Stimulated activated CD8-positive, alpha-beta memory T cell treated with anti-CD3 and anti-CD28 coated beads, Interleukin-7, amount 100 ng/mL, for 1 hour (primary cell): ENCODE results near the gene SREK1.
"Not testable (repeated sequence)": the region's sequence is repeated elsewhere in the genome, so short reads cannot be mapped to it uniquely, and the experiment has no call there.

ENCODE experiments used
- DNase-seq, 2 donors: peaks; one replicate each; pipeline ENCODE4 v3.0.0-alpha.2; 2020; ENCODE audit warnings: low read depth in 2 of 2

The SREK1 gene

GRCh38 chr5:66144074-66144833 lies at the start of gene SREK1:
Gene SREK1 (plus strand): TSS chr5:66144300. CDS start chr5:66144377, 77 bp downstream.
- peak; percentile 76 for DNase-seq

- no peak for DNase-seq
Measured at GRCh38 chr5:66100851-66101250, 43.2 kb upstream of the SREK1 start.

- no peak for DNase-seq
Measured at GRCh38 chr5:66113160-66113559, 30.9 kb upstream of the SREK1 start.

GRCh38 chr5:66118304-66118703 lies 25.8 kb upstream of the SREK1 start:
- no peak for DNase-seq

- no peak for DNase-seq
Measured at GRCh38 chr5:66122379-66123034, 21.6 kb upstream of the SREK1 start.

GRCh38 chr5:66129144-66129543 lies 15.0 kb upstream of the SREK1 start:
- DNase-seq, result no peak

- no peak for DNase-seq
Measured at GRCh38 chr5:66130493-66130892, 13.6 kb upstream of the SREK1 start.

- no peak for DNase-seq
Measured at GRCh38 chr5:66134407-66134861, 9.7 kb upstream of the SREK1 start.

- no peak for DNase-seq
Measured at GRCh38 chr5:66136053-66136452, 8.0 kb upstream of the SREK1 start.

- not testable (repeated sequence) for DNase-seq
Measured at GRCh38 chr5:66136944-66137343, 7.2 kb upstream of the SREK1 start.

- no peak for DNase-seq
Measured at GRCh38 chr5:66138637-66139317, 5.3 kb upstream of the SREK1 start.

- no peak for DNase-seq
Measured at GRCh38 chr5:66139318-66139712, 4.8 kb upstream of the SREK1 start.

GRCh38 chr5:66142417-66142816 lies 1.7 kb upstream of the SREK1 start:
- no peak for DNase-seq

GRCh38 chr5:66143473-66144073 lies 527 bp upstream of the SREK1 start:
- no peak for DNase-seq

- DNase-seq, result no peak
Measured at GRCh38 chr5:66144834-66145390, 812 bp downstream of the SREK1 start.

- DNase-seq, result no peak
Measured at GRCh38 chr5:66145737-66146136, 1.6 kb downstream of the SREK1 start.

- DNase-seq, result no peak
Measured at GRCh38 chr5:66149950-66150349, 5.8 kb downstream of the SREK1 start.

GRCh38 chr5:66151030-66151429 lies 6.9 kb downstream of the SREK1 start:
- no peak for DNase-seq

GRCh38 chr5:66151491-66151890 lies 7.4 kb downstream of the SREK1 start:
- DNase-seq, result no peak

- DNase-seq, result no peak
Measured at GRCh38 chr5:66157046-66157445, 12.9 kb downstream of the SREK1 start.

GRCh38 chr5:66161356-66161755 lies 17.3 kb downstream of the SREK1 start:
- DNase-seq, result no peak
